ENCODE results near the gene HOXC4.

DNA sequence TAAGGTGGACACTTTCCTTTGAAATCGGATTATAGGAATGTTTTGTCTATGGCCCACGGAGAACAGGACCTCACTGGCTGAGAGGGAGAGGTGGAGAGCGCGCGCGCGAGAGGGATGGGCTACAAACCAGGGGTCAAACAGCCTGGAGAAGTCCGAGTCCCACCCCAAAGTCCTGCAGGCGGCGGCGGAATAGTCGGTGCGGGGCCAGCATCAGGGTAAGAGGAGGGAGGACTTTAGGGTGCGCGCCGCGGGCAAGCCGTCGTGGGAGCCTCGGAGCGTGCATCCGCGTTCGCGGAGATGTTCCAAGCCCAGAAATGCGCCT lies 48.1 kb upstream of the HOXC4 start:
- TF ChIP-seq, protein P1, sequence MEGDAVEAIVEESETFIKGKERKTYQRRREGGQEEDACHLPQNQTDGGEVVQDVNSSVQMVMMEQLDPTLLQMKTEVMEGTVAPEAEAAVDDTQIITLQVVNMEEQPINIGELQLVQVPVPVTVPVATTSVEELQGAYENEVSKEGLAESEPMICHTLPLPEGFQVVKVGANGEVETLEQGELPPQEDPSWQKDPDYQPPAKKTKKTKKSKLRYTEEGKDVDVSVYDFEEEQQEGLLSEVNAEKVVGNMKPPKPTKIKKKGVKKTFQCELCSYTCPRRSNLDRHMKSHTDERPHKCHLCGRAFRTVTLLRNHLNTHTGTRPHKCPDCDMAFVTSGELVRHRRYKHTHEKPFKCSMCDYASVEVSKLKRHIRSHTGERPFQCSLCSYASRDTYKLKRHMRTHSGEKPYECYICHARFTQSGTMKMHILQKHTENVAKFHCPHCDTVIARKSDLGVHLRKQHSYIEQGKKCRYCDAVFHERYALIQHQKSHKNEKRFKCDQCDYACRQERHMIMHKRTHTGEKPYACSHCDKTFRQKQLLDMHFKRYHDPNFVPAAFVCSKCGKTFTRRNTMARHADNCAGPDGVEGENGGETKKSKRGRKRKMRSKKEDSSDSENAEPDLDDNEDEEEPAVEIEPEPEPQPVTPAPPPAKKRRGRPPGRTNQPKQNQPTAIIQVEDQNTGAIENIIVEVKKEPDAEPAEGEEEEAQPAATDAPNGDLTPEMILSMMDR (IDR thresholded peaks at IDR 0.05; ENCODE audit: insufficient read depth, low read depth, low read length): no peak
- TF ChIP-seq EZH2 (IDR thresholded peaks at IDR 0.05; ENCODE audit: insufficient read depth, low read length): no peak
